ENCODE data around the gene CYP11A1.

GRCh38 chr15:74304431-74304830, 63.0 kb downstream of the CYP11A1 start:
- TF ChIP-seq POLR2AphosphoS5 (IDR thresholded peaks at IDR 0.05; ENCODE audit: low read depth, low read length), result no peak
- TF ChIP-seq, protein P1, sequence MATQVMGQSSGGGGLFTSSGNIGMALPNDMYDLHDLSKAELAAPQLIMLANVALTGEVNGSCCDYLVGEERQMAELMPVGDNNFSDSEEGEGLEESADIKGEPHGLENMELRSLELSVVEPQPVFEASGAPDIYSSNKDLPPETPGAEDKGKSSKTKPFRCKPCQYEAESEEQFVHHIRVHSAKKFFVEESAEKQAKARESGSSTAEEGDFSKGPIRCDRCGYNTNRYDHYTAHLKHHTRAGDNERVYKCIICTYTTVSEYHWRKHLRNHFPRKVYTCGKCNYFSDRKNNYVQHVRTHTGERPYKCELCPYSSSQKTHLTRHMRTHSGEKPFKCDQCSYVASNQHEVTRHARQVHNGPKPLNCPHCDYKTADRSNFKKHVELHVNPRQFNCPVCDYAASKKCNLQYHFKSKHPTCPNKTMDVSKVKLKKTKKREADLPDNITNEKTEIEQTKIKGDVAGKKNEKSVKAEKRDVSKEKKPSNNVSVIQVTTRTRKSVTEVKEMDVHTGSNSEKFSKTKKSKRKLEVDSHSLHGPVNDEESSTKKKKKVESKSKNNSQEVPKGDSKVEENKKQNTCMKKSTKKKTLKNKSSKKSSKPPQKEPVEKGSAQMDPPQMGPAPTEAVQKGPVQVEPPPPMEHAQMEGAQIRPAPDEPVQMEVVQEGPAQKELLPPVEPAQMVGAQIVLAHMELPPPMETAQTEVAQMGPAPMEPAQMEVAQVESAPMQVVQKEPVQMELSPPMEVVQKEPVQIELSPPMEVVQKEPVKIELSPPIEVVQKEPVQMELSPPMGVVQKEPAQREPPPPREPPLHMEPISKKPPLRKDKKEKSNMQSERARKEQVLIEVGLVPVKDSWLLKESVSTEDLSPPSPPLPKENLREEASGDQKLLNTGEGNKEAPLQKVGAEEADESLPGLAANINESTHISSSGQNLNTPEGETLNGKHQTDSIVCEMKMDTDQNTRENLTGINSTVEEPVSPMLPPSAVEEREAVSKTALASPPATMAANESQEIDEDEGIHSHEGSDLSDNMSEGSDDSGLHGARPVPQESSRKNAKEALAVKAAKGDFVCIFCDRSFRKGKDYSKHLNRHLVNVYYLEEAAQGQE (IDR thresholded peaks at IDR 0.05; ENCODE audit: insufficient read depth in 1 of 2, low read depth in 2 of 2, low read length in 2 of 2), result no peak
- TF ChIP-seq SIN3A (IDR thresholded peaks at IDR 0.05; ENCODE audit: borderline replicate concordance, insufficient read depth, low read length), result no peak
- no peak for TF ChIP-seq TAF1 (IDR thresholded peaks at IDR 0.05; ENCODE audit: borderline replicate concordance, insufficient read depth, low read length)
- TF ChIP-seq FOXP2 (optimal IDR thresholded peaks at IDR 0.05; ENCODE audit: borderline replicate concordance, extremely low read depth, extremely low read length, insufficient read depth), result no peak
